HepG2 (cell line): ENCODE data around the gene FAM83E. TPM values are rescaled to one million over a fixed set of nuclear protein-coding genes. Genes with fewer than 3 reads are reported as not detected.

Experiments used
- ATAC-seq: fragments of 200-7000 bp; cut with Tn5 transposase; 3 replicates; pipeline ENCODE4 v1.9.1; 2020; ENCODE audit warnings: mild to moderate bottlenecking, moderate library complexity
- BruUV-seq: library from RNA; stranded (reverse); fragments of 400-500 nt; replicated peaks from 2 replicates; lab custom pipeline; 2021; lab: Mats Ljungman, UMichigan
- CTCF ChIA-PET: fragments of 300-600 bp; formaldehyde crosslinking; extraction: SDS; loops from one replicate; lab custom pipeline; 2021; ENCODE audit warnings: low total read pairs, inconsistent platforms, low intra/inter-chr PET ratio; lab: Yijun Ruan, JAX
- POLR2A ChIA-PET: fragments of 350-600 bp; sonication (Branson Sonifier 250); formaldehyde crosslinking; loops from one replicate; lab custom pipeline; 2020; ENCODE audit warnings: antibody characterized with exemption, inconsistent platforms; lab: Yijun Ruan, JAX
- DNase-seq: peaks from one replicate; pipeline ENCODE4 v3.0.0-alpha.2; 2015; ENCODE audit warnings: low spot score
- FAIRE-seq: peaks from 3 replicates; lab custom pipeline; 2011; peaks lifted over from hg19 to GRCh38; lab: Jason Lieb, UNC
- H2AFZ ChIP-seq: one replicate; pipeline ENCODE4 v1.6.1; 2011; ENCODE audit warnings: low read length, inconsistent platforms
- H3K27ac ChIP-seq: fragments of 300-600 bp; 3 replicates; pipeline ENCODE4 v1.8.0; 2011; ENCODE audit warnings: mixed run types, mild to moderate bottlenecking, mixed read lengths, low read length, inconsistent platforms; ENCODE audit not compliant: insufficient read depth; ENCODE audit errors: extremely low read length
- H3K27me3 ChIP-seq, 2 experiments: fragments of 200-600 bp in 1 of 2; 2 replicates in 1 of 2; 3 replicates in 1 of 2; pipeline versions ENCODE4 v1.6.0 to v1.8.0; 2011; ENCODE audit warnings: low read length in 2 of 2, mild to moderate bottlenecking in 2 of 2, moderate library complexity in 2 of 2, inconsistent platforms in 1 of 2; ENCODE audit not compliant: insufficient read depth in 2 of 2, control insufficient read depth in 1 of 2
- H3K36me3 ChIP-seq, 2 experiments: fragments of 200-600 bp in 1 of 2; replicated peaks in 1 of 2; 2 replicates in 1 of 2; 3 replicates in 1 of 2; pipeline versions ENCODE4 v1.5.1 to v1.8.0; 2011; ENCODE audit warnings: low read length in 2 of 2, inconsistent platforms in 1 of 2; ENCODE audit not compliant: insufficient read depth in 2 of 2, control insufficient read depth in 1 of 2
- H3K4me1 ChIP-seq: 2 replicates; pipeline ENCODE4 v1.5.1; 2012; ENCODE audit warnings: low read length, inconsistent platforms; ENCODE audit not compliant: insufficient read depth
- H3K4me2 ChIP-seq: 2 replicates; pipeline ENCODE4 v1.6.0; 2011; ENCODE audit warnings: low read depth, low read length, inconsistent platforms
- H3K4me3 ChIP-seq, 3 experiments: fragments of 200-600 bp in 1 of 3; sonication (generic), shearing (Covaris generic) in 1 of 3; replicated peaks in 1 of 3; 2 replicates each; pipeline ENCODE4 v1.5.1; 2011 to 2016; ENCODE audit warnings: low read length in 3 of 3, inconsistent platforms in 2 of 3, low read depth in 2 of 3, mild to moderate bottlenecking in 2 of 3, control low read depth in 1 of 3, mixed read lengths in 1 of 3; ENCODE audit not compliant: insufficient read depth in 1 of 3
- H3K79me2 ChIP-seq: one replicate; pipeline ENCODE4 v1.6.1; 2011; ENCODE audit warnings: low read length, inconsistent platforms; ENCODE audit not compliant: insufficient read depth
- H3K9ac ChIP-seq: 2 replicates; pipeline ENCODE4 v1.6.0; 2011; ENCODE audit warnings: mild to moderate bottlenecking, low read depth, low read length, inconsistent platforms; ENCODE audit not compliant: insufficient read depth
- H3K9me3 ChIP-seq: 2 replicates; pipeline ENCODE4 v1.5.1; 2012; ENCODE audit warnings: mild to moderate bottlenecking, low read length
- H4K20me1 ChIP-seq: 2 replicates; pipeline ENCODE4 v1.6.0; 2011; ENCODE audit warnings: inconsistent platforms, mild to moderate bottlenecking, low read length, moderate library complexity; ENCODE audit not compliant: insufficient read depth
- AHR ChIP-seq: IDR thresholded peaks from 2 replicates; pipeline ENCODE4 v1.6.1; 2018; ENCODE audit warnings: missing genetic modification reagents, missing compliant biosample characterization
- CBX1 ChIP-seq: IDR thresholded peaks from one replicate; pipeline ENCODE4 v1.6.1; 2016; ENCODE audit warnings: antibody characterized with exemption, low read depth
- CCDC6 ChIP-seq: sonication (generic); formaldehyde crosslinking; IDR thresholded peaks from 2 replicates; pipeline ENCODE4 v1.8.1; 2022; ENCODE audit warnings: mild to moderate bottlenecking, missing genetic modification reagents, moderate library complexity
- E2F5 ChIP-seq: sonication (generic); formaldehyde crosslinking; conservative IDR thresholded peaks from 2 replicates; pipeline ENCODE4 v1.4.0; 2020; ENCODE audit warnings: missing genetic modification reagents
- FOXO4 ChIP-seq: sonication (generic); formaldehyde crosslinking; conservative IDR thresholded peaks from 2 replicates; pipeline ENCODE4 v1.8.1; 2023; ENCODE audit warnings: missing genetic modification reagents
- HDAC1 ChIP-seq: sonication (generic); formaldehyde crosslinking; IDR thresholded peaks from 2 replicates; pipeline ENCODE4 v1.5.1; 2020; ENCODE audit warnings: mild to moderate bottlenecking, missing genetic modification reagents
- HMGXB4 ChIP-seq, 2 experiments: sonication (generic) in 1 of 2; formaldehyde crosslinking in 1 of 2; IDR thresholded peaks; 2 replicates each; pipeline versions ENCODE4 v1.4.0 to v1.6.1; 2018 to 2020; ENCODE audit warnings: missing genetic modification reagents in 2 of 2, borderline replicate concordance in 1 of 2, low read depth in 1 of 2, mild to moderate bottlenecking in 1 of 2, missing biosample characterization in 1 of 2
- IKZF1 ChIP-seq: fragments of 450-650 bp; IDR thresholded peaks from 2 replicates; pipeline ENCODE4 v1.7.1; 2016
- LBX2 ChIP-seq: sonication (generic); formaldehyde crosslinking; IDR thresholded peaks from 2 replicates; pipeline ENCODE4 v1.5.0; 2020; ENCODE audit warnings: missing genetic modification reagents, mild to moderate bottlenecking, borderline replicate concordance
- NAIF1 ChIP-seq: sonication (generic); formaldehyde crosslinking; IDR thresholded peaks from 2 replicates; pipeline ENCODE4 v1.5.0; 2020; ENCODE audit warnings: mild to moderate bottlenecking, missing genetic modification reagents, borderline replicate concordance
- RNF219 ChIP-seq: sonication (generic); formaldehyde crosslinking; IDR thresholded peaks from 2 replicates; pipeline ENCODE4 v1.5.0; 2020; ENCODE audit warnings: mild to moderate bottlenecking, missing genetic modification reagents
- SOX6 ChIP-seq, 2 experiments: fragments of 450-650 bp in 1 of 2; sonication (generic) in 1 of 2; formaldehyde crosslinking in 1 of 2; IDR thresholded peaks; 2 replicates each; pipeline versions ENCODE4 v1.4.0 to v1.6.1; 2017 to 2020; ENCODE audit warnings: antibody characterized with exemption in 1 of 2, mild to moderate bottlenecking in 1 of 2, missing genetic modification reagents in 1 of 2
- ZFP36L2 ChIP-seq: sonication (generic); formaldehyde crosslinking; IDR thresholded peaks from 2 replicates; pipeline ENCODE4 v1.4.0; 2020; ENCODE audit warnings: missing genetic modification reagents
- ZNF550 ChIP-seq: sonication (generic); formaldehyde crosslinking; IDR thresholded peaks from 2 replicates; pipeline ENCODE4 v1.4.0; 2020; ENCODE audit warnings: mild to moderate bottlenecking, missing genetic modification reagents, borderline replicate concordance
- ZNF678 ChIP-seq: sonication (generic); formaldehyde crosslinking; IDR thresholded peaks from 2 replicates; pipeline ENCODE4 v1.4.0; 2020; ENCODE audit warnings: mild to moderate bottlenecking, missing genetic modification reagents
- whole genome bisulfite sequencing: methylation state at CpG from one replicate; pipeline ENCODE4 v1.1.6; 2017; ENCODE audit warnings: low lambda C conversion rate; 5-methylcytosine and 5-hydroxymethylcytosine counted together
- in situ Hi-C: cut with HindIII; loops from 2 replicates; pipeline ENCODE4 v1.10.0; 2017; ENCODE audit warnings: low pct_unique_long_range_greater_than_20kb; ENCODE audit not compliant: extremely low pct_ligation_motif_present
- intact Hi-C: fragments of 100-400 bp; cut with micrococcal nuclease; formaldehyde crosslinking; loops from one replicate; pipeline ENCODE4 v1.10.0; 2022; ENCODE audit not compliant: unreplicated experiment
- polyA plus RNA-seq, 8 experiments: library from polyadenylated mRNA; depleted of rRNA in 3 of 8; stranded (reverse) in 7 of 8; unstranded in 1 of 8; fragments of >200 nt; fragmentation: Illumina TruSeq in 4 of 8; extraction: Trizol in 4 of 8; gene quantifications; 2 replicates each; pipeline versions ENCODE4 v1.2.1 to v1.2.3, GENCODE V29; 2011 to 2016; ENCODE audit warnings: low read depth in 4 of 8, missing spikeins in 1 of 8, mixed read lengths in 1 of 8; ENCODE audit not compliant: insufficient read depth in 1 of 8
- total RNA-seq, 5 experiments: library from RNA; depleted of rRNA; stranded (reverse); fragments of >200 nt; fragmentation: Illumina TruSeq; extraction: Trizol; gene quantifications; 2 replicates each; pipeline ENCODE4 v1.2.3, GENCODE V29; 2016; ENCODE audit warnings: low read depth in 1 of 5

Gene FAM83E
- total and polyA plus RNA-seq, 2 of the 13 experiments (the other 11 are each of a cell fraction or from before 2014, with no cell fraction given) = 0.18 to 0.60 TPM

GRCh38 chr19:48595833-48596232, 19.0 kb downstream of the FAM83E start:
- H3K27me3 ChIP-seq = peaks cover 0 to 12% of the 10 kb centered on the region in 2 experiments; a peak in 3 of 5 replicates
- ChIA-PET POLR2A (no interaction called here), CTCF (no interaction called here)

More at GRCh38 chr19:48595833-48596232, 19.0 kb downstream of the FAM83E start:
- Histone ChIP-seq H2AFZ (no peak overlapping the region), H3K4me1 (peaks cover 8% of the 10 kb centered on the region; the same call in 1 of the 2 replicates), H3K9me3 (no peaks in the 10 kb centered on the region), H3K9ac (no peak overlapping the region), H3K36me3 (no peaks in the 10 kb centered on the region), H3K4me2 (no peak overlapping the region), H3K27ac (no peak overlapping the region), H3K79me2 (no peaks in the 10 kb centered on the region), H4K20me1 (no peaks in the 10 kb centered on the region), H3K4me3 (no peak overlapping the region)
- BruUV-seq = no TSS peak
- in situ Hi-C loops (no loop called here), intact Hi-C loops (no loop called here)
- WGBS = 34% methylated on average over 6 of the region's 6 CpGs
- TF ChIP-seq IKZF1 (no peak), FOXO4 (CRISPR knock-in tag) (no peak), NAIF1 (no peak), LBX2 (no peak), CCDC6 (CRISPR knock-in tag) (no peak), ZFP36L2 (CRISPR knock-in tag) (no peak), ZNF678 (CRISPR knock-in tag) (no peak), SOX6 (IDR thresholded peaks at IDR 0.05) (no peak), SOX6 (CRISPR knock-in tag; IDR thresholded peaks at IDR 0.05) (no peak), CBX1 (no peak), AHR (CRISPR knock-in tag) (no peak), RNF219 (CRISPR knock-in tag) (no peak), ZNF550 (no peak), E2F5 (no peak), HDAC1 (CRISPR knock-in tag) (no peak), HMGXB4 (CRISPR knock-in tag; IDR thresholded peaks at IDR 0.05; ENCODE audit: borderline replicate concordance in 1 of 2, low read depth in 1 of 2) (no peak)
- ATAC-seq = no peak
- no peak for DNase-seq
- FAIRE-seq = no peak
